Measurements from ENCODE around the gene RNU6-1.

DNA sequence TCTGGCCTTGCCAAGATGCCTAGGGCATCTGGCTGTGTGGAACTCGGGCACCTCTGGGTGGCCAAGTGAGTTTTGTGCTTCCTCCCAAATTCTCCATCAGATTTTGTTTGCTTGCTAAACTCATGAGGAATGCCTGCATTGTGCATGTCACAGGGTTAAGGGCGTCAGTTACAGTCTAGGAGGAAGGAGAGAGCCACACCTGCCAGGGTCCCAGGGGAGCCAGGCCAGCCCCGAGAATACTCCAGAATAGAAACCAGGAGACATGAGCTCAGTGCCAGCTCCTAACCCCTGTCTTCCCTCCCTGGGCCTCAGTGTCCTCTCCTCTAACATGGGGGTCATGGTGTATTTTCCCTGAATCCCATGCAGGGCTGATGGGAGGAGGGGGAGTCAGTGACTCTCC, 36.5 kb downstream of the RNU6-1 start:
- TF ChIP-seq, protein P1, sequence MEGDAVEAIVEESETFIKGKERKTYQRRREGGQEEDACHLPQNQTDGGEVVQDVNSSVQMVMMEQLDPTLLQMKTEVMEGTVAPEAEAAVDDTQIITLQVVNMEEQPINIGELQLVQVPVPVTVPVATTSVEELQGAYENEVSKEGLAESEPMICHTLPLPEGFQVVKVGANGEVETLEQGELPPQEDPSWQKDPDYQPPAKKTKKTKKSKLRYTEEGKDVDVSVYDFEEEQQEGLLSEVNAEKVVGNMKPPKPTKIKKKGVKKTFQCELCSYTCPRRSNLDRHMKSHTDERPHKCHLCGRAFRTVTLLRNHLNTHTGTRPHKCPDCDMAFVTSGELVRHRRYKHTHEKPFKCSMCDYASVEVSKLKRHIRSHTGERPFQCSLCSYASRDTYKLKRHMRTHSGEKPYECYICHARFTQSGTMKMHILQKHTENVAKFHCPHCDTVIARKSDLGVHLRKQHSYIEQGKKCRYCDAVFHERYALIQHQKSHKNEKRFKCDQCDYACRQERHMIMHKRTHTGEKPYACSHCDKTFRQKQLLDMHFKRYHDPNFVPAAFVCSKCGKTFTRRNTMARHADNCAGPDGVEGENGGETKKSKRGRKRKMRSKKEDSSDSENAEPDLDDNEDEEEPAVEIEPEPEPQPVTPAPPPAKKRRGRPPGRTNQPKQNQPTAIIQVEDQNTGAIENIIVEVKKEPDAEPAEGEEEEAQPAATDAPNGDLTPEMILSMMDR (IDR thresholded peaks at IDR 0.05) = no peak
- no peak for TF ChIP-seq EZH2 (IDR thresholded peaks at IDR 0.05; ENCODE audit: borderline replicate concordance, insufficient read depth, low read depth, low read length, poor library complexity, severe bottlenecking)

Measured in B cell (primary cell).